Left lung (tissue), 14 donors: Measurements from ENCODE around the gene ZNF410. TPM values are rescaled to one million over a fixed set of nuclear protein-coding genes. Genes with fewer than 3 reads are reported as not detected.
A peak's percentile ranks its signal among the peaks of the same experiment; 100 is the strongest.
"Not testable (repeated sequence)": the region's sequence is repeated elsewhere in the genome, so short reads cannot be mapped to it uniquely, and the experiment has no call there.

Experiments used
- ATAC-seq: fragments of 200-7000 bp; cut with Tn5 transposase; one replicate; pipeline ENCODE4 v1.9.1; 2020; ENCODE audit warnings: moderate library complexity
- DNase-seq, 4 donors: peaks; one replicate each; pipeline ENCODE4 v3.0.0-alpha.2; 2013 to 2020
- H3K27ac ChIP-seq, 2 donors: fragments of 200-600 bp; sonication (generic) in 1 of 2; one replicate each; pipeline versions ENCODE4 v1.5.0 to v1.8.0; 2020 to 2021
- H3K27me3 ChIP-seq, 2 donors: fragments of 200-600 bp; sonication (generic) in 1 of 2; one replicate each; pipeline versions ENCODE4 v1.5.0 to v1.8.0; 2020 to 2021
- H3K36me3 ChIP-seq, 2 donors: fragments of 200-600 bp; sonication (generic) in 1 of 2; one replicate each; pipeline versions ENCODE4 v1.5.0 to v1.8.0; 2020 to 2021
- H3K4me1 ChIP-seq, 2 donors: fragments of 200-600 bp; one replicate each; pipeline ENCODE4 v1.8.0; 2021
- H3K4me3 ChIP-seq, 2 donors: fragments of 200-600 bp; sonication (generic) in 1 of 2; one replicate each; pipeline versions ENCODE4 v1.5.0 to v1.8.0; 2020 to 2021; ENCODE audit warnings: mild to moderate bottlenecking in 1 of 2
- H3K9me3 ChIP-seq, 2 donors: fragments of 200-600 bp; sonication (generic) in 1 of 2; one replicate each; pipeline versions ENCODE4 v1.5.0 to v1.8.0; 2020 to 2021
- CTCF ChIP-seq, 2 donors: fragments of 200-600 bp; sonication (generic) in 1 of 2; IDR thresholded peaks; one replicate each; pipeline versions ENCODE4 v1.5.0 to v1.8.0; 2021; ENCODE audit warnings: antibody characterized with exemption in 2 of 2
- intact Hi-C, 2 donors: fragments of 100-400 bp; cut with DNase I; formaldehyde crosslinking; loops; one replicate each; pipeline versions ENCODE4 v1.11.2 to v1.14.2; 2022
- long read RNA-seq, 12 donors: library from polyadenylated mRNA in 2 of 12; unstranded in 2 of 12; transcript quantifications; one replicate each; pipeline ENCODE4 v2.0.0 and lab custom pipeline, GENCODE V29; 2019 to 2026
- polyA plus RNA-seq, 6 donors: library from polyadenylated mRNA; unstranded; fragments of 120-200 nt; gene quantifications; one replicate each; pipeline ENCODE4 v1.2.1, GENCODE V29; 2013; ENCODE audit not compliant: insufficient read length in 6 of 6
- total RNA-seq, 2 donors: library from RNA; stranded (reverse); fragmentation: NEBNext Ultra II Directional; extraction: Animal tissue kit (Norgen Biotek cat#: 25700); gene quantifications; one replicate each; pipeline ENCODE4 v1.2.1, GENCODE V29; 2021
- donor health status: DM: no; HTN: yes; CAD: no.
- donor health status: DM: no; HTN: no; CAD: no.

The ZNF410 gene
- total RNA-seq (10 to 100 TPM; 38.7 to 41.6 TPM), polyA plus RNA-seq (10 to 100 TPM; 46.0 to 55.6 (median 51.5) TPM)
- long read RNA-seq, donor 1, transcript ZNF410-211 (12 exons, 2,601 nt), result major isoform, 6 of 7 reads
- long read RNA-seq, donor 1, partial matches to known transcripts, result 0 of 7 reads
- long read RNA-seq, donor 1, other reads (novel, unspliced or antisense), result 0 of 7 reads
- long read RNA-seq, donor 2, transcript ZNF410-211 (12 exons, 2,601 nt), result major isoform, 6 of 10 reads
- long read RNA-seq, donor 2, partial matches to known transcripts, result 0 of 10 reads
- long read RNA-seq, donor 2, other reads (novel, unspliced or antisense), result 0 of 10 reads
- long read RNA-seq, donor 3, transcript ZNF410-211 (12 exons, 2,601 nt), result major isoform, 5 of 7 reads
- long read RNA-seq, donor 3, partial matches to known transcripts, result 0 of 7 reads
- long read RNA-seq, donor 3, other reads (novel, unspliced or antisense), result 0 of 7 reads
- long read RNA-seq, donor 4, transcript ZNF410-211 (12 exons, 2,601 nt), result major isoform, 12 of 20 reads
- long read RNA-seq, donor 4, partial matches to known transcripts, result 4 of 20 reads
- long read RNA-seq, donor 4, other reads (novel, unspliced or antisense), result 3 of 20 reads
- long read RNA-seq, donor 5, transcript ZNF410-211 (12 exons, 2,601 nt), result major isoform, 5 of 5 reads
- long read RNA-seq, donor 5, partial matches to known transcripts, result 0 of 5 reads
- long read RNA-seq, donor 5, other reads (novel, unspliced or antisense), result 0 of 5 reads
- long read RNA-seq, donor 6, transcript ZNF410-211 (12 exons, 2,601 nt), result major isoform, 5 of 7 reads
- long read RNA-seq, donor 6, partial matches to known transcripts, result 0 of 7 reads
- long read RNA-seq, donor 6, other reads (novel, unspliced or antisense), result 0 of 7 reads
- long read RNA-seq, donor 7, partial matches to known transcripts, result 0 of 4 reads
- long read RNA-seq, donor 7, other reads (novel, unspliced or antisense), result 0 of 4 reads
- long read RNA-seq, donor 8, partial matches to known transcripts, result 0 of 4 reads
- long read RNA-seq, donor 8, other reads (novel, unspliced or antisense), result 0 of 4 reads
- long read RNA-seq, donor 9, result 0 reads
- long read RNA-seq, donor 10, transcript ZNF410-211 (12 exons, 2,601 nt), result major isoform, 7 of 19 reads
- long read RNA-seq, donor 10, partial matches to known transcripts, result 0 of 19 reads
- long read RNA-seq, donor 10, other reads (novel, unspliced or antisense), result 8 of 19 reads
- long read RNA-seq, donor 11, result 0 reads
- long read RNA-seq, donor 12, partial matches to known transcripts, result 6 of 9 reads
- long read RNA-seq, donor 12, other reads (novel, unspliced or antisense), result 0 of 9 reads

GRCh38 chr14:73886449-73887317, at the start of gene ZNF410:
TSS of gene ZNF410 (plus strand) at chr14:73886859. CDS start at chr14:73892176, 5,317 bp downstream.
- Histone ChIP-seq H3K4me1 (peaks cover 16 to 35% of the 10 kb centered on the region in 2 donors), H3K27me3 (no peaks in the 10 kb centered on the region), H3K4me3 (peak within 1 kb of the TSS; percentile 77 to 89), H3K36me3 (no peaks in the 10 kb centered on the region), H3K9me3 (no peaks in the 10 kb centered on the region), H3K27ac (peak within 1 kb of the TSS; percentile 93 to 96)
- TF ChIP-seq CTCF (IDR thresholded peaks at IDR 0.05), result no peak
- peak; percentile 91 to 98 (median 96) for DNase-seq
- intact Hi-C loops, result no loop called here
- ATAC-seq, result peak; percentile 99

- ATAC-seq, H3K27me3 ChIP-seq, H3K4me1 ChIP-seq, intact Hi-C loops, H3K4me3 ChIP-seq, H3K9me3 ChIP-seq, H3K36me3 ChIP-seq, H3K27ac ChIP-seq: not testable (repeated sequence)
- DNase-seq, result peak in 1 of 4 donors; percentile 20
These were observed 48.2 kb upstream of the ZNF410 start for GRCh38 chr14:73838293-73839034.

- Histone ChIP-seq H3K4me1 (no peaks in the 10 kb centered on the region), H3K27ac (no peak overlapping the region), H3K4me3 (no peak overlapping the region), H3K9me3 (peaks cover 0 to 3% of the 10 kb centered on the region in 2 donors), H3K27me3 (no peaks in the 10 kb centered on the region), H3K36me3 (no peaks in the 10 kb centered on the region)
- no peak for TF ChIP-seq CTCF (IDR thresholded peaks at IDR 0.05)
- ATAC-seq (no peak), DNase-seq (no peak)
- intact Hi-C loops, result no loop called here
These were observed 44.5 kb upstream of the ZNF410 start for GRCh38 chr14:73842201-73842600.

GRCh38 chr14:73842851-73843250, 43.8 kb upstream of the ZNF410 start:
- Histone ChIP-seq H3K36me3 (no peaks in the 10 kb centered on the region), H3K27ac (no peak overlapping the region), H3K9me3 (peaks cover 0 to 3% of the 10 kb centered on the region in 2 donors), H3K27me3 (no peaks in the 10 kb centered on the region), H3K4me3 (no peak overlapping the region), H3K4me1 (no peaks in the 10 kb centered on the region)
- intact Hi-C loops, result no loop called here
- ATAC-seq (no peak), DNase-seq (no peak)
- TF ChIP-seq CTCF (IDR thresholded peaks at IDR 0.05), result no peak
